NCI-H1436 (cell line): ENCODE data around the gene MTF1.

Experiments used
- DNase-seq: peaks from one replicate; lab custom pipeline; 2025; lab: John Stamatoyannopoulos, UW

Gene MTF1

DNA sequence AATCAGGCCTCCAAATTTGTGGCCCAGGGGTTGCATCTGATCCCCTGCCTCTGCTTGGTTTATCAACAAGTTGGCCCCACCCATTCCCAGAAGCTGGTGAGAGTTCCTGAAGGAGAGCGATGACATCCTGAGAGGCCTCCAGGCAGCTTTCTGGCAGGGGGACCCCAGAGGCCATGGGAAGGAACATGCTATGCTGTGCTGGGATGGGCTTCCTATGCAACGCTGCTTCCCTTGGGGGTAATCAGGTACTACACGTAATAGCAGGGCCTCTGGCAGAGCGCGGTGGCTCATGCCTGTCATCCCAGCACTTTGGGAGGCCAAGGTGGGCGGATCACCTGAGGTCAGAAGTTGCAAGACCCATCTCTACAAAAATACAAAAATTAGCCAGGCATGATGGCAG is 8.4 kb upstream of the MTF1 start:
- no peak for DNase-seq

- no peak for DNase-seq
Observed at GRCh38 chr1:37866491-37866890, 7.1 kb upstream of the MTF1 start.

DNA sequence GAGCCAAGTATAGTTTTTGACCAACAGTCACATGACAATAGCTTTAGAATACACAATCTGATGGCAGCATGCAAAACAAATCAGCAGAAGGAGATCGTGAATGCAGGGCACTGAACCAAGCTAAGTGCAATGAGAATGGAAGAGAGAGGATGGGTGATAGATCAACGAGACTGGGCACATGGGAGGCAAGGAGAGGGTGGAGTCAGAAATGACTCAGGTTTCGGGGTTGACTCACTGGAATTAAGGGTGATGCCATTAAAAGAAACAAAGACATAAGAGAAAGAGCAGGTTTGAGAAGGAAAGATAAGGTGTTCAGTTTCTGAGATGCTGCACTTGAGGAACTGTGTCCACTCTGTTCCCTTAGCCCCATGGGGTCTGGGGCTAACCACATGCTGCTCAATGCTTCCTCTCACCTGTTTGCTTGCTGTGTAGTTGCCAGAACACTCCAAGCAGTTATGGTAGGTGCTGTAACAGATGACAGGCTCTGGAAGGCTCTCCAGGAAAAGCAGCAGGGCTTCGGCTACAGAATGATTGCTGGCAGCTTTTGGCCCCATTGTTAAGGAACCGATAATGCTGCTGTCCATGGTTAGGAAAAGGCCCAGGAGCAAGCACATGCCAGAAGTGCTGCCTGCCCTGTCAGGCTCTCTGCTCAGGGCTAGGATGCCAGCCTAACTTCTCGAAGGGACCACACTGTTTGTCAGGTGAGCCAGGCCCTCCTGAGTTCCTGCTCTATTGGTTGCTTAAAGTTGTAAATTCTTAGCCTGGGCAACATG is 6.1 kb upstream of the MTF1 start:
- no peak for DNase-seq

- DNase-seq: no peak
Observed at GRCh38 chr1:37862330-37862729, 2.9 kb upstream of the MTF1 start.

- DNase-seq: no peak
Observed at GRCh38 chr1:37861151-37861550, 1.8 kb upstream of the MTF1 start.

- DNase-seq: no peak
Observed at GRCh38 chr1:37860346-37860666, 914 bp upstream of the MTF1 start.

DNA sequence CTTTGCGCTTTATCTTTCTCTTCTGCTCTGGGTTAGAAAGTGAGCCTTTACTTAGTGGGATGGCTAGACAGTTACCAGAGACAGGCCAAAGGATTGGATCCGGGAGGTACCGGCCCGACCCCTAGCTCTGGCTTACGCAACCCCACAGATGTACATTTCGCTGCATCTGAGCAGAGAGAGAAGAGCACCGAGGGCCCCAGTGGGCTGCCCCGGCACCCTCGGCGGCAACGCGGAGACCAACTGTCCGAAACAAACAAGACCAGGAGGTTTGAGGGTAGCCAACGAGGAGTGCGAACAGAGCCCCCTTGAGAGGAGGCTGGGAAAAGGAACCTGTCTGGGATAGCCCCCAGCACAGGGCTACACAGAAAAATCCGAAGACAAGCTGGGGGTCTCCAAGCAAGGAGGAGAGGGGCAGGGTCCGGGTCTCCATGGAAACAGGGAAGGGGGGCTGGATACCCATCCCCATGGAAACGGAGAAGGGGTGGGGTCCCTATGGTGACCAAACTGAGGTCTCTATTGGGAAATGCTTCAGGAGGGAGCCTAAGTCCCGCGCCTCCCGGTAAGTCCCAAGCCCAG is 373 bp downstream of the MTF1 start:
- no peak for DNase-seq

DNA sequence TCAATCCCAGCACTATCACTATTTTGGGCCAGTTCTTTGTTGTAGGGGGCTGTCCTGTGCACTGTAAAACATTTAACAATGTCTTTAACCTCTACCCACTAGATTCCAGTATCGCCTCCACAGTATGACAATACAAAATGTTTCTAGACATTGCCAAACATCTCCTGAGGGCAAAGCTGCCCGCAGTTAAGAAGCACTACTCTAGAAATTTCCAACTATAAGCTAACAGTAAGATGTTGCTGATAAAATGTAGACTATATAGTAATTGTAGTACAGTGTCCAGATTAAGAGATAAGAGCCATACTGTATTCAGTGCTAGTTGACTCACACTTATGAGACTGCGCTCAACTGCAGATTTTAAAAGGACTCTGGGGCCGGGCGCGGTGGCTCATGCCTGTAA is 5.0 kb downstream of the MTF1 start:
- DNase-seq: no peak

- no peak for DNase-seq
Observed at GRCh38 chr1:37853157-37853556, 6.2 kb downstream of the MTF1 start.

GRCh38 chr1:37851782-37852210 is 7.6 kb downstream of the MTF1 start:
- DNase-seq: no peak

GRCh38 chr1:37851262-37851661 is 8.1 kb downstream of the MTF1 start:
- no peak for DNase-seq

DNA sequence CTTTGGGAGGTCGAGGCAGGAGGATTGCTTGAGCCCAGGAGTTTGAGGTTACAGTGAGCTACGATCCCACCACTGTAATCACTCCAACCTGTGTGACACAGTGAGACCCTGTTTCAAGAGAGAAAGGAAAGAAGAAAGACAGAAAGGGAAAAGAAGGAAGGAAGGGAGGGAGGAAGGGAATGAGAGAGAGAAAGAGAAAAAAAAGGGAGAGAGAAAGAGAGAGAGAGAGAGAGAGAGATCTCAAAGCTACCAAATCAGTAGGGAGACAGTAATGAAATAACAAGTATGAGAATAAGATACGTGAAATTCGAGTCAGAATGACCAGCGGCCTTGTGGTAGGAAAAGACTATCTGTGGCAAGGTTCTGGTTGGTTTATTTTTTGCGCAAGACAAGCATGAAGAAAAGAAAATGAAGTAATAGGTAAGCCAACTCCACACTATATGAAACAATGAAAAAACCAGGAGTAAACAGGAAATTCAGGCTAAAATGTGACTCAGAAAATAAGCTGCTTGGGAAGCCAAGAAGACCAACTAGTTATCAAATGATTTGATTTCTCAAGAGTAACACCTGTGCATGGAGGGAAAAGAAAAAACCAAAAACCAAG is 8.9 kb downstream of the MTF1 start:
- DNase-seq: no peak

GRCh38 chr1:37849480-37849879 is 9.9 kb downstream of the MTF1 start:
- DNase-seq: no peak

DNA sequence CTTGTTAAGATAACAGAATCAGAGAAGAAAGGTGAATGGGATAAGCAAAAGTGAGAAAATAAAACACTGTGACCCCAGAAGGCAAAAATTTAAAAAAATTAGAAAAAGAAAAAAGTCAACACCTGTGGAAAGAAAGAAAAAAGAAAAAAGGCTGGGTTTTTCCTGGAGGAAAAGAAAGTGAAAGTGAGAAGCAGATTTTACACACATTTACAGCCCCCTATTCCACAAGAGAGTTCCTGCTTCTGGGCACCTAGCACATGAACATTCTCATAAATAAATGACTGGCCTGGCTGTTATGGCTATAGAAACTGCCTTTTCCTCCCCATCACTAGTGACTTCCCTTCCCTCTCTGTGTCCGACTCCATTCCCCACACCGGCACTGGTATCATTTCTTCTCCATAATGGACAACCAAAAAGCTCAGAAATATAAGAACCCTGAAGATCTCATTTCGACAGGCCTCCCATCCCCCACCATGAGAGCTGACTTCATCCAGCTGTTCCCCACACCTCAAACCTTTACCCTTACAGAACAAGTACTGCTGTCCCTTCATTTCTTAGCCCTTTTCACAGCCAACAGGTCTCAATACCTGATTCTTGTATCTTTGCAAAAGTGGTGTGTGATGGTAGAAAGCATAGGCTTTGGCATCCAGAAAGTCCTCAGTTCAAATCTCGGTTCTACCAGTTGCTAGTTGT is 12.6 kb downstream of the MTF1 start:
- DNase-seq: no peak

GRCh38 chr1:37845786-37846185 is 13.6 kb downstream of the MTF1 start:
- no peak for DNase-seq

- DNase-seq: no peak
Observed at GRCh38 chr1:37845049-37845646, 14.2 kb downstream of the MTF1 start.

GRCh38 chr1:37844536-37844935 is 14.9 kb downstream of the MTF1 start:
- DNase-seq: no peak

GRCh38 chr1:37841652-37842051 is 17.7 kb downstream of the MTF1 start:
- DNase-seq: no peak

GRCh38 chr1:37840711-37841110 is 18.7 kb downstream of the MTF1 start:
- no peak for DNase-seq

- no peak for DNase-seq
Observed at GRCh38 chr1:37839676-37840075, 19.7 kb downstream of the MTF1 start.

DNA sequence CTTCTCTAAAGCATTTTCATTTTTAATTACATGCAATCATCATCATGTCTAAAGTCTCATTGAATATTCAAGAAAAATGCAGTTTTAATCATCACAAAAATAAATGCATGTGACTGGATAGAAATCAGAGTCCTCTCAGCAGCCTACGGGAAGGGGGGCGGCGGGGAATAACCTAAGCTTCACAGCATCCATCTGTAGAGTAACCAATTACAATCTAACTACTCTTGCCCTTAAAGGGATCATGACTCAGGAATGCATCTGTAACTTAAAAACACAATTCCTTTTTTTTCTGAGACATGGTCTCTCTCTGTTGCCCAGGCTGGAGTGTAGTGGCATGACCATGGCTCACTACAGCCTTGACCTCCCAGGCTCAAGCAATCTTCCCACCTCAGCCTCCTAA is 22.6 kb downstream of the MTF1 start:
- no peak for DNase-seq

DNA sequence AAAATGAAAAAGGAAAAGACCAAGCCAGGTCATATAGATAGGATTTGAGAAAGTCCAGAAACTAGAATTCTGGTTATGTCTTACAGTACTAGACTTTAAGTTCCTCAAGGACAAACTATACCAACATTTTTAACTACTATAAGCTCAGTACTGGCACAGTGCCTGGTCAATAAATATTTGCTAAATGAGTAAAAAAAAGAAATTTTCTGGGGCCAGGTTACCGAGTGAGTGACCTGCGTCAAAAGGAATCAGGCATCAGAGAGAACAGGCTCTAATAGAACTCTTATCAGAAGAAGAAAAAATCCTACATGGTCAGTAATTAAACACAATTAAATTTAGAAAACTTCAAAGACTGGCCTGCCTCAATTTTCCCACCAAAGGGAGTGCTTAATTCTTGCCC is 27.6 kb downstream of the MTF1 start:
- no peak for DNase-seq

DNA sequence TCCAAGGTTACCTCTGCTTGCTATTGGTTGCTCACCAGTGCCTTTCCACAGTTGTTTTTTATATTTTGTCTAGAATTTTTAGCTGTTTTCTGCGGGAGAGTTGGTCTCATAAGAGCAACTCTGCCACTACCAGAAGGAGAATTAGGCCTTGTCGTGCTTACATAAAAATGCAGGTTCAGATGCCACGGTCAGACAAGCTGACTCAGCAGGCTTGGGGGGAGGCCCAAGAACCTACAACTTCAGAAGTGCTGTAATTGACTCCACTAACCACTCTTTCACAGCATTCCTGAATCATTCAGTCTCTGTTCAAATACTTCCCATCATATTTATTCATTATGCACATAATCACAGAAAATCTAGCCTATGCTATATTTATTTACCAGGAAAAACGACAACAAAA is 28.3 kb downstream of the MTF1 start:
- DNase-seq: no peak
